ENCODE data around the gene PAPPA2.

DNA sequence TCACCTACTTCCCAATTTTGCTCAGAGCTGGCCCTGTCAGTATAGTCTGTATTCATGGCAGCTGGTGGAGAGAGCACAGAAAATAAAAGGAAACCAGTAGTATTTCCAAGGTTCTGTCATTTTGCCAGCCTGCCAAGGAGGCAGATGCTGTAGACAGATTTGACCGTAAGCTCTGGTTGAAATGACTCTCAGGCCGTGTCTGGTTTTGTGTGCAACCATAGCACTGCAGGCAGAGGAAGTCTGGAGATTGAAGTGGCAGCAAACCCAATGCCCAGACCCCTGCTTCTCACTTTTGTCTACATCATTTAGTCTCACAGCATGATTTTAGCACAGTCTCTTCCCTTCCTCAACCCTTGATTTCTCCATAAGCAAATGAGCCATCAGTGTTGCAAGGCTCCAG, 291.7 kb downstream of the PAPPA2 start:
- TF ChIP-seq POLR2A (IDR thresholded peaks at IDR 0.05), result no peak
- TF ChIP-seq, protein P1, sequence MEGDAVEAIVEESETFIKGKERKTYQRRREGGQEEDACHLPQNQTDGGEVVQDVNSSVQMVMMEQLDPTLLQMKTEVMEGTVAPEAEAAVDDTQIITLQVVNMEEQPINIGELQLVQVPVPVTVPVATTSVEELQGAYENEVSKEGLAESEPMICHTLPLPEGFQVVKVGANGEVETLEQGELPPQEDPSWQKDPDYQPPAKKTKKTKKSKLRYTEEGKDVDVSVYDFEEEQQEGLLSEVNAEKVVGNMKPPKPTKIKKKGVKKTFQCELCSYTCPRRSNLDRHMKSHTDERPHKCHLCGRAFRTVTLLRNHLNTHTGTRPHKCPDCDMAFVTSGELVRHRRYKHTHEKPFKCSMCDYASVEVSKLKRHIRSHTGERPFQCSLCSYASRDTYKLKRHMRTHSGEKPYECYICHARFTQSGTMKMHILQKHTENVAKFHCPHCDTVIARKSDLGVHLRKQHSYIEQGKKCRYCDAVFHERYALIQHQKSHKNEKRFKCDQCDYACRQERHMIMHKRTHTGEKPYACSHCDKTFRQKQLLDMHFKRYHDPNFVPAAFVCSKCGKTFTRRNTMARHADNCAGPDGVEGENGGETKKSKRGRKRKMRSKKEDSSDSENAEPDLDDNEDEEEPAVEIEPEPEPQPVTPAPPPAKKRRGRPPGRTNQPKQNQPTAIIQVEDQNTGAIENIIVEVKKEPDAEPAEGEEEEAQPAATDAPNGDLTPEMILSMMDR (IDR thresholded peaks at IDR 0.05), result no peak
